K562 (cell line): ENCODE measurements around the gene ZNF197. TPM values are rescaled to one million over a fixed set of nuclear protein-coding genes. Genes with fewer than 3 reads are reported as not detected.

Source experiments
- BCL6 ChIP-seq: fragments of 250-450 bp; sonication (Bioruptor Pico); IDR thresholded peaks from 2 replicates; pipeline ENCODE4 v1.4.0; 2020
- ELF2 ChIP-seq: fragments of 250-450 bp; sonication (Bioruptor Pico); IDR thresholded peaks from 2 replicates; pipeline ENCODE4 v1.5.0; 2021; ENCODE audit warnings: mild to moderate bottlenecking
- NEUROD1 ChIP-seq: fragments of 150-350 bp; IDR thresholded peaks from 2 replicates; pipeline ENCODE4 v1.6.1; 2014; ENCODE audit warnings: borderline replicate concordance, low read length, low read depth; ENCODE audit not compliant: partially characterized antibody
- NUFIP1 ChIP-seq: fragments of 450-650 bp; IDR thresholded peaks from 2 replicates; pipeline ENCODE4 v1.6.1; 2018; ENCODE audit not compliant: partially characterized antibody
- POU5F1 ChIP-seq: fragments of 150-350 bp; IDR thresholded peaks from 2 replicates; pipeline ENCODE4 v1.6.1; 2014; ENCODE audit warnings: borderline replicate concordance, low read length, low read depth, mild to moderate bottlenecking; ENCODE audit not compliant: partially characterized antibody
- RNF2 ChIP-seq: sonication (generic); IDR thresholded peaks from 2 replicates; pipeline ENCODE4 v1.6.1; 2016
- U2AF2 ChIP-seq: fragments of 200-400 bp; formaldehyde crosslinking; optimal IDR thresholded peaks from 2 replicates; pipeline ENCODE3; 2017; ENCODE audit warnings: low read depth, mild to moderate bottlenecking, low read length
- polyA plus RNA-seq, 8 experiments: library from polyadenylated mRNA; depleted of rRNA in 4 of 8; stranded (reverse) in 5 of 8; unstranded in 3 of 8; fragments of >200 nt; fragmentation: Nextera tagmentation in 2 of 8; fragmentation: Illumina TruSeq in 1 of 8; extraction: Ambion mirVana in 2 of 8; extraction: Trizol in 1 of 8; gene quantifications; 2 replicates each; pipeline versions ENCODE4 v1.2.1 to v1.2.3, GENCODE V29; 2011 to 2014; ENCODE audit warnings: inconsistent platforms in 1 of 8, missing spikeins in 1 of 8
- total RNA-seq, 7 experiments: library from RNA; depleted of rRNA in 6 of 7; stranded (reverse); fragments of >200 nt in 6 of 7; fragmentation: Illumina TruSeq in 2 of 7; extraction: Trizol in 2 of 7; gene quantifications; 2 replicates each; pipeline versions ENCODE4 v1.2.1 to v1.2.3, GENCODE V29; 2011 to 2021; ENCODE audit warnings: low replicate concordance in 1 of 7
- TF ChIP-seq, protein P1 (sequence below): fragments of 450-650 bp; formaldehyde crosslinking; IDR thresholded peaks from 2 replicates; pipeline ENCODE4 v1.4.0; 2022; ENCODE audit warnings: missing genetic modification characterization
- TF ChIP-seq, protein P2 (sequence below): fragments of 250-450 bp; sonication (Bioruptor Pico); IDR thresholded peaks from 2 replicates; pipeline ENCODE4 v1.5.0; 2021; ENCODE audit warnings: mild to moderate bottlenecking, borderline replicate concordance
- TF ChIP-seq, protein P3 (sequence below): fragments of 250-450 bp; sonication (Bioruptor Pico); IDR thresholded peaks from 2 replicates; pipeline ENCODE4 v1.8.0; 2022; ENCODE audit warnings: inconsistent platforms
- TF ChIP-seq, protein P4 (sequence below): fragments of 200-800 bp; sonication (Bioruptor generic); IDR thresholded peaks from 2 replicates; pipeline ENCODE4 v1.6.1; 2016; ENCODE audit warnings: missing genetic modification characterization, missing compliant biosample characterization
- TF ChIP-seq, protein P5 (sequence below): sonication (generic); formaldehyde crosslinking; IDR thresholded peaks from 2 replicates; pipeline ENCODE4 v1.8.1; 2023; ENCODE audit warnings: mild to moderate bottlenecking, missing genetic modification reagents, moderate library complexity
- TF ChIP-seq, protein P6 (sequence below): fragments of 450-650 bp; formaldehyde crosslinking; IDR thresholded peaks from 2 replicates; pipeline ENCODE4 v1.4.0; 2020; ENCODE audit warnings: mild to moderate bottlenecking, moderate library complexity

ZNF197 gene
- total and polyA plus RNA-seq, 9 of the 15 experiments (the other 6 are each of a cell fraction or from before 2014, with no cell fraction given), result 3.5 to 19.1 (median 13.7) TPM

DNA sequence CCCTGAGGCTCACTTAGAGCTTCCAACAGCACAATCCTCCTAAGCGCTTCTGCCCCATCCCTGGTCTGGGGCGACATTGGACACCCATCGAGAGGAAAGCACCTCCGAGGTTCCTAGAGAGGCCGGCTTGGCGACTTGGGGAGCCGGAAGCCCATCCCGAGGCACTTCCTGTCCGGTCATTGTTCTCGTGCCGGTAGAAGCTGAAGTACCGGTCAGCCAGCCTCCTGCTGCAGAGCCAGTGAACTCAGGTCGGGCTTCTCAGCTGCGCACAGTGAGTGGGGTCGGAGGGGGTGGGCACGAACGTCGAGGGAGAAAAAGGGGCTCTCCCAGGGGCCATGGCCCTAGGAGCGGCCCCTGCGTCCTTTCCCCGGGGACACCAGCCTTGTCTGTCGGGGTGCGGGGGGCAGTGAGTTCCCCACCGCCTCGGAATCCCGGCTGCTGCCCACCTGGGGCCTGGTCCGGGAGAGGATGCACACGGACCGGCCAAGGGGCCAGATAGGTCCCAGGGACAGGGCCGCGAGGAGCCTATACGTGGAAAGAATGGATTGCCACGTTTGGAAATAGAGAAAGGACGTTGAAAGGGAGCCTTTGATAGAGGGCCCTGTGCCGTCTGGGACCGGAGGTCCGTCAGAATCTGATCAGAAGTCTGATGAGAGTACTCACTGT is 23.9 kb downstream of the ZNF197 start, which contains the start of gene ZNF35 (continued):
- TF ChIP-seq, protein P1, sequence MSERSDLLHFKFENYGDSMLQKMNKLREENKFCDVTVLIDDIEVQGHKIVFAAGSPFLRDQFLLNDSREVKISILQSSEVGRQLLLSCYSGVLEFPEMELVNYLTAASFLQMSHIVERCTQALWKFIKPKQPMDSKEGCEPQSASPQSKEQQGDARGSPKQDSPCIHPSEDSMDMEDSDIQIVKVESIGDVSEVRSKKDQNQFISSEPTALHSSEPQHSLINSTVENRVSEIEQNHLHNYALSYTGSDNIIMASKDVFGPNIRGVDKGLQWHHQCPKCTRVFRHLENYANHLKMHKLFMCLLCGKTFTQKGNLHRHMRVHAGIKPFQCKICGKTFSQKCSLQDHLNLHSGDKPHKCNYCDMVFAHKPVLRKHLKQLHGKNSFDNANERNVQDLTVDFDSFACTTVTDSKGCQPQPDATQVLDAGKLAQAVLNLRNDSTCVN (CRISPR knock-in tag), result no peak
- TF ChIP-seq, protein P2, sequence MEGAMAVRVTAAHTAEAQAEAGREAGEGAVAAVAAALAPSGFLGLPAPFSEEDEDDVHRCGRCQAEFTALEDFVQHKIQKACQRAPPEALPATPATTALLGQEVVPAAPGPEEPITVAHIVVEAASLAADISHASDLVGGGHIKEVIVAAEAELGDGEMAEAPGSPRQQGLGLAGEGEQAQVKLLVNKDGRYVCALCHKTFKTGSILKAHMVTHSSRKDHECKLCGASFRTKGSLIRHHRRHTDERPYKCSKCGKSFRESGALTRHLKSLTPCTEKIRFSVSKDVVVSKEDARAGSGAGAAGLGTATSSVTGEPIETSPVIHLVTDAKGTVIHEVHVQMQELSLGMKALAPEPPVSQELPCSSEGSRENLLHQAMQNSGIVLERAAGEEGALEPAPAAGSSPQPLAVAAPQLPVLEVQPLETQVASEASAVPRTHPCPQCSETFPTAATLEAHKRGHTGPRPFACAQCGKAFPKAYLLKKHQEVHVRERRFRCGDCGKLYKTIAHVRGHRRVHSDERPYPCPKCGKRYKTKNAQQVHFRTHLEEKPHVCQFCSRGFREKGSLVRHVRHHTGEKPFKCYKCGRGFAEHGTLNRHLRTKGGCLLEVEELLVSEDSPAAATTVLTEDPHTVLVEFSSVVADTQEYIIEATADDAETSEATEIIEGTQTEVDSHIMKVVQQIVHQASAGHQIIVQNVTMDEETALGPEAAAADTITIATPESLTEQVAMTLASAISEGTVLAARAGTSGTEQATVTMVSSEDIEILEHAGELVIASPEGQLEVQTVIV (CRISPR knock-in tag), result no peak
- TF ChIP-seq NUFIP1, result no peak
- TF ChIP-seq, protein P3, sequence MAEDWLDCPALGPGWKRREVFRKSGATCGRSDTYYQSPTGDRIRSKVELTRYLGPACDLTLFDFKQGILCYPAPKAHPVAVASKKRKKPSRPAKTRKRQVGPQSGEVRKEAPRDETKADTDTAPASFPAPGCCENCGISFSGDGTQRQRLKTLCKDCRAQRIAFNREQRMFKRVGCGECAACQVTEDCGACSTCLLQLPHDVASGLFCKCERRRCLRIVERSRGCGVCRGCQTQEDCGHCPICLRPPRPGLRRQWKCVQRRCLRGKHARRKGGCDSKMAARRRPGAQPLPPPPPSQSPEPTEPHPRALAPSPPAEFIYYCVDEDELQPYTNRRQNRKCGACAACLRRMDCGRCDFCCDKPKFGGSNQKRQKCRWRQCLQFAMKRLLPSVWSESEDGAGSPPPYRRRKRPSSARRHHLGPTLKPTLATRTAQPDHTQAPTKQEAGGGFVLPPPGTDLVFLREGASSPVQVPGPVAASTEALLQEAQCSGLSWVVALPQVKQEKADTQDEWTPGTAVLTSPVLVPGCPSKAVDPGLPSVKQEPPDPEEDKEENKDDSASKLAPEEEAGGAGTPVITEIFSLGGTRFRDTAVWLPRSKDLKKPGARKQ (CRISPR knock-in tag), result no peak
- TF ChIP-seq, protein P4, sequence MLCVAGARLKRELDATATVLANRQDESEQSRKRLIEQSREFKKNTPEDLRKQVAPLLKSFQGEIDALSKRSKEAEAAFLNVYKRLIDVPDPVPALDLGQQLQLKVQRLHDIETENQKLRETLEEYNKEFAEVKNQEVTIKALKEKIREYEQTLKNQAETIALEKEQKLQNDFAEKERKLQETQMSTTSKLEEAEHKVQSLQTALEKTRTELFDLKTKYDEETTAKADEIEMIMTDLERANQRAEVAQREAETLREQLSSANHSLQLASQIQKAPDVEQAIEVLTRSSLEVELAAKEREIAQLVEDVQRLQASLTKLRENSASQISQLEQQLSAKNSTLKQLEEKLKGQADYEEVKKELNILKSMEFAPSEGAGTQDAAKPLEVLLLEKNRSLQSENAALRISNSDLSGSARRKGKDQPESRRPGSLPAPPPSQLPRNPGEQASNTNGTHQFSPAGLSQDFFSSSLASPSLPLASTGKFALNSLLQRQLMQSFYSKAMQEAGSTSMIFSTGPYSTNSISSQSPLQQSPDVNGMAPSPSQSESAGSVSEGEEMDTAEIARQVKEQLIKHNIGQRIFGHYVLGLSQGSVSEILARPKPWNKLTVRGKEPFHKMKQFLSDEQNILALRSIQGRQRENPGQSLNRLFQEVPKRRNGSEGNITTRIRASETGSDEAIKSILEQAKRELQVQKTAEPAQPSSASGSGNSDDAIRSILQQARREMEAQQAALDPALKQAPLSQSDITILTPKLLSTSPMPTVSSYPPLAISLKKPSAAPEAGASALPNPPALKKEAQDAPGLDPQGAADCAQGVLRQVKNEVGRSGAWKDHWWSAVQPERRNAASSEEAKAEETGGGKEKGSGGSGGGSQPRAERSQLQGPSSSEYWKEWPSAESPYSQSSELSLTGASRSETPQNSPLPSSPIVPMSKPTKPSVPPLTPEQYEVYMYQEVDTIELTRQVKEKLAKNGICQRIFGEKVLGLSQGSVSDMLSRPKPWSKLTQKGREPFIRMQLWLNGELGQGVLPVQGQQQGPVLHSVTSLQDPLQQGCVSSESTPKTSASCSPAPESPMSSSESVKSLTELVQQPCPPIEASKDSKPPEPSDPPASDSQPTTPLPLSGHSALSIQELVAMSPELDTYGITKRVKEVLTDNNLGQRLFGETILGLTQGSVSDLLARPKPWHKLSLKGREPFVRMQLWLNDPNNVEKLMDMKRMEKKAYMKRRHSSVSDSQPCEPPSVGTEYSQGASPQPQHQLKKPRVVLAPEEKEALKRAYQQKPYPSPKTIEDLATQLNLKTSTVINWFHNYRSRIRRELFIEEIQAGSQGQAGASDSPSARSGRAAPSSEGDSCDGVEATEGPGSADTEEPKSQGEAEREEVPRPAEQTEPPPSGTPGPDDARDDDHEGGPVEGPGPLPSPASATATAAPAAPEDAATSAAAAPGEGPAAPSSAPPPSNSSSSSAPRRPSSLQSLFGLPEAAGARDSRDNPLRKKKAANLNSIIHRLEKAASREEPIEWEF (CRISPR knock-in tag), result no peak
- peak; percentile 63; the same call in 1 of the 2 replicates for TF ChIP-seq ELF2 (CRISPR knock-in tag)
- TF ChIP-seq RNF2, result no peak
- TF ChIP-seq NEUROD1, result no peak
- no peak for TF ChIP-seq U2AF2
- TF ChIP-seq, protein P5, sequence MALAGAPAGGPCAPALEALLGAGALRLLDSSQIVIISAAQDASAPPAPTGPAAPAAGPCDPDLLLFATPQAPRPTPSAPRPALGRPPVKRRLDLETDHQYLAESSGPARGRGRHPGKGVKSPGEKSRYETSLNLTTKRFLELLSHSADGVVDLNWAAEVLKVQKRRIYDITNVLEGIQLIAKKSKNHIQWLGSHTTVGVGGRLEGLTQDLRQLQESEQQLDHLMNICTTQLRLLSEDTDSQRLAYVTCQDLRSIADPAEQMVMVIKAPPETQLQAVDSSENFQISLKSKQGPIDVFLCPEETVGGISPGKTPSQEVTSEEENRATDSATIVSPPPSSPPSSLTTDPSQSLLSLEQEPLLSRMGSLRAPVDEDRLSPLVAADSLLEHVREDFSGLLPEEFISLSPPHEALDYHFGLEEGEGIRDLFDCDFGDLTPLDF, result no peak
- TF ChIP-seq POU5F1, result no peak
- TF ChIP-seq BCL6 (CRISPR knock-in tag), result no peak
- TF ChIP-seq, protein P6, sequence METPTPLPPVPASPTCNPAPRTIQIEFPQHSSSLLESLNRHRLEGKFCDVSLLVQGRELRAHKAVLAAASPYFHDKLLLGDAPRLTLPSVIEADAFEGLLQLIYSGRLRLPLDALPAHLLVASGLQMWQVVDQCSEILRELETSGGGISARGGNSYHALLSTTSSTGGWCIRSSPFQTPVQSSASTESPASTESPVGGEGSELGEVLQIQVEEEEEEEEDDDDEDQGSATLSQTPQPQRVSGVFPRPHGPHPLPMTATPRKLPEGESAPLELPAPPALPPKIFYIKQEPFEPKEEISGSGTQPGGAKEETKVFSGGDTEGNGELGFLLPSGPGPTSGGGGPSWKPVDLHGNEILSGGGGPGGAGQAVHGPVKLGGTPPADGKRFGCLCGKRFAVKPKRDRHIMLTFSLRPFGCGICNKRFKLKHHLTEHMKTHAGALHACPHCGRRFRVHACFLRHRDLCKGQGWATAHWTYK, result 0 out of 2 replicates have a peak, but pooled peaks have one; percentile 61
